ENCODE results near the gene CDH18. TPM values are rescaled to one million over a fixed set of nuclear protein-coding genes. Genes with fewer than 3 reads are reported as not detected.

Gene CDH18
- total and polyA plus RNA-seq, 2 experiments from 2014 or later: 0.22 TPM; not detected in 1

GRCh38 chr5:19462019-19462418 is 526.0 kb downstream of the CDH18 start:
- H3K27ac ChIP-seq: no peak overlapping the region
- WGBS, 2 experiments (ENCODE audit: low coverage in 1 of 2, low lambda C conversion rate in 2 of 2, missing lambda C conversion rate in 2 of 2): 6 to 17% methylated on average over 1 of the region's 1 CpG
- no peaks in the 10 kb centered on the region for H3K27me3 ChIP-seq (replicated peaks; ENCODE audit: insufficient read depth)
- no peaks in the 10 kb centered on the region for H3K36me3 ChIP-seq (ENCODE audit: low read depth)
- H3K9me3 ChIP-seq (ENCODE audit: low read depth): no peaks in the 10 kb centered on the region
- H3K9ac ChIP-seq: no peak overlapping the region
- H3K4me1 ChIP-seq (ENCODE audit: insufficient read depth): no peaks in the 10 kb centered on the region
- in situ Hi-C loops (cut with MboI): no loop called here
- H3F3A ChIP-seq (ENCODE audit: insufficient read depth): no peaks in the 10 kb centered on the region
- no peaks in the 10 kb centered on the region; the same call in 1 of the 2 replicates for H3K9me2 ChIP-seq (ENCODE audit: insufficient read depth)
- no peaks in the 10 kb centered on the region for H3K79me2 ChIP-seq (ENCODE audit: insufficient read depth)
- no peak overlapping the region for H2AFZ ChIP-seq
- H3K4me2 ChIP-seq (ENCODE audit: unreplicated experiment): no peak overlapping the region
- no peaks in the 10 kb centered on the region; the same call in 1 of the 2 replicates for H4K20me1 ChIP-seq (ENCODE audit: insufficient read depth)
- no peak overlapping the region for H3K4me3 ChIP-seq
- TF ChIP-seq EZH2 (IDR thresholded peaks at IDR 0.05; ENCODE audit: insufficient read depth, poor library complexity, severe bottlenecking) (no peak), EZH2phosphoT487 (IDR thresholded peaks at IDR 0.05; ENCODE audit: insufficient read depth, low read depth) (no peak)
- DNase-seq: no peak

GRCh38 chr5:19424506-19424905 is 563.5 kb downstream of the CDH18 start:
- in situ Hi-C loops (cut with MboI): no loop called here
- Histone ChIP-seq H3K79me2 (ENCODE audit: insufficient read depth) (no peaks in the 10 kb centered on the region), H3K9me3 (ENCODE audit: low read depth) (no peaks in the 10 kb centered on the region), H2AFZ (no peak overlapping the region), H3K9me2 (ENCODE audit: insufficient read depth) (no peaks in the 10 kb centered on the region), H3F3A (ENCODE audit: insufficient read depth) (no peaks in the 10 kb centered on the region), H4K20me1 (ENCODE audit: insufficient read depth) (no peaks in the 10 kb centered on the region), H3K4me2 (ENCODE audit: unreplicated experiment) (no peak overlapping the region), H3K36me3 (ENCODE audit: low read depth) (no peaks in the 10 kb centered on the region), H3K4me1 (ENCODE audit: insufficient read depth) (no peaks in the 10 kb centered on the region), H3K4me3 (no peak overlapping the region), H3K27ac (no peak overlapping the region), H3K9ac (no peak overlapping the region), H3K27me3 (replicated peaks; ENCODE audit: insufficient read depth) (no peaks in the 10 kb centered on the region)
- TF ChIP-seq EZH2 (IDR thresholded peaks at IDR 0.05; ENCODE audit: insufficient read depth, poor library complexity, severe bottlenecking) (no peak), EZH2phosphoT487 (IDR thresholded peaks at IDR 0.05; ENCODE audit: insufficient read depth, low read depth) (no peak)
- whole genome bisulfite sequencing, 2 experiments (ENCODE audit: low coverage in 1 of 2, low lambda C conversion rate in 2 of 2, missing lambda C conversion rate in 2 of 2): 5 to 11% methylated on average over 3 of the region's 3 CpGs
- no peak for DNase-seq

Data from GM23248 (cell line).